GM21576 (cell line): Measurements from ENCODE around the gene ADSL.

Experiments used
- ATAC-seq: cut with Tn5 transposase; IDR thresholded peaks from one replicate; pipeline ENCODE4 v1.9.1; 2021; ENCODE audit warnings: mild to moderate bottlenecking, moderate library complexity; ENCODE audit not compliant: unreplicated experiment

The ADSL gene

GRCh38 chr22:40434745-40435144 lies 88.4 kb downstream of the ADSL start:
- no peak for ATAC-seq

GRCh38 chr22:40436505-40437431 lies 90.5 kb downstream of the ADSL start:
- ATAC-seq: peak; percentile 58
